ENCODE measurements around the gene COPE. TPM values are rescaled to one million over a fixed set of nuclear protein-coding genes. Genes with fewer than 3 reads are reported as not detected.
"Not testable (repeated sequence)": the region's sequence is repeated elsewhere in the genome, so short reads cannot be mapped to it uniquely, and the experiment has no call there.

COPE gene
- total RNA-seq (2014; rRNA removed; shearing (Covaris generic)) = 386 and 421 TPM in 2 replicates

DNA sequence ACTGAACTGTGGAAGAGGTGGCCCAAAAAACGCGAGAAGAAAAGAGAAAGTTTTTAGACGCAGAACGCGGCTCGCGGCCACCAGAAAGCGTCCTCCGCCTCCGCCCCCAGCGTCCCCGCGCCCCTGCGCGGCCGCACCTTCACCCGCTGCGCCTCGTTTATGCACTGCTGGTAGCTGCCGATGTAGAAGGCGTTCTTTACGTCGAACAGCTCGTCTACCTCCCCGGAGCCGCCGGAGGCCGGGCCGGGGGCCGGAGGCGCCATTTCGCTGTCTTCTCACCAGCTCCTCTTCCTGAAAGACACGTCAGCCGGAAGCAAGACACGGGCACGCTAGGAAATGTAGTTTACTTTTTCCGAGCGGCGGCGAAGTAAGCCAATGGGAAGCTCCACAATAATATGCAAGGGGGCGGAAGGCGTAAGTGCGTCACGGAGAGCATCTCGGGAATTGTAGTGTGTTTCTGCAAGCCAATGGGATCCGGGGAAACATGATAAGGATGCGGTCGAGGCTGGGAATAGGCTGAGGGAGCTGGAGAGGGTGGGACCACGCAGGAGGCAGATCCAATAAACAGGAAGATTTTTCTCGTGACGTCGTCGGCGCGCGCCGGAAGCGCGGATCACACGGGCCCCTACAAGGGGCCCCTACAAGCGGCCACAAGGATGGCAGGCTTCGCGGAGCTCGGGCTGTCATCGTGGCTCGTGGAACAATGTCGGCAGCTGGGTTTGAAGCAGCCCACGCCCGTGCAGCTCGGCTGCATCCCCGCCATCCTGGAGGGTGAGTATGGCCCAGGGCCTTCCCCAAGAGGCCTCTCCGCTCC, at the start of gene COPE, which contains the start of gene DDX49:
COPE (minus strand) TSS at position 302 of the 814 bp plus-strand sequence; CDS start at position 263, 39 bp downstream.
DDX49 (plus strand) TSS at position 630 of the 814 bp plus-strand sequence; CDS start at position 657, 27 bp downstream.
- DNase-seq (ENCODE audit: low spot score) = peak; percentile 100

GRCh38 chr19:18967358-18968146, 48.4 kb upstream of the COPE start:
- DNase-seq (ENCODE audit: low spot score) = peak; percentile 68

GRCh38 chr19:18966307-18966706, 47.1 kb upstream of the COPE start:
- no peak for DNase-seq (ENCODE audit: low spot score)

DNA sequence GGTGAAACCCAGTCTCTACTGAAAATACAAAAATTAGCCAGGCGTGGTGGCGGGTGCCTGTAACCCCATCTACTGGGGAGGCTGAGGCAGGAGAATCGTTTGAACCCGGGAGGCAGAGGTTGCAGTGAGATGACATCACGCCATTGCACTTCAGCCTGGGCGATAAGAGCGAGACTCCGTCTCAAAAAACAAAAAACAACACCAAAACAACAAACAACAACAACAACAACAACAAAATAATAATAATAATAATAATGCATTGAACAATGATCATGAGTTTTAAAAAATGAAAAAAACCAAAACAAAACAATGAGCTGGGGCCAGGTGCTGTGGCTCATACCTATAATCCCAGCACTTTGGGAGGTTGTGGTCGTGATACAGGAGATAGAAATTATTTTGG, 44.9 kb upstream of the COPE start:
- no peak for DNase-seq (ENCODE audit: low spot score)

DNA sequence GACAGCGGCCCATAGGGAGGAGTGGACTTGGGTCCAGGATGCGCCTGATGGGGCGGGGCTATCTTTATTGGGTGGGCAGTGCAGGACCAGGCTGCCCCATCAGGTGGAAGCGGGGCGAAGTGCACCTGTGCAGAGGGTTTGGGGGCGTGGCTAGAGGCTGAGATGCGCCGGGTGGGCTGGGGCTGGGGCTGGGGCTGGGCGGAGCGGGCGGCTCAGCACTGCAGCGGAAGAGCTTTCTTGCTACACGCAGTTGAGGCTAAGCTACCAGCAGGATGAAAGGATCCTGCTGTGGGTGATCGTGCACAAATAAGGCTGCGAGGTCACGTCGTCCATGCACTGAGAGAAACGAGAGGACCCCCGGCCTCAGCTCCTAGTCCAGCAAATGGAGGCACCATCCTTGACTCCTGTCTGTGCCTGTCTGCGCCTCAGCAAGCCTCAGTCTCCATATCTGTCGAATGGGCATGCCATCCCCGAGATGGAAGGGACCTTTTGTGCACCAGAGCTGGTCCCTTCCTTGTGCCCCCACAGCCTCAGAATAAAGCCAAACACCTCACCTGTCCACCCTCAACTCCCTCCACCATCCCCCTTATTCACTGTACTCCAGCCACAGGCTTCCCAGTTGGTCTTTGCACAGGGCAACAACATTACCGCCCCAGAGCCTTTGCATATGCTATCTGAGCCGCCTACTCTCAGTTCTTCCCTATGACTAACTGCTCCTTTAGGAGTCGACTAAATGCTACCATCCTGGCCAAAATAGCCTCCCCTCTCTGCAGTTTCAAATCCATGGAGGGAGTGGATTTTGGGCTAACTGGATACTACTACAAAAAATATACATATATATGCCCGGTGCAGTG, 42.8 kb upstream of the COPE start:
- no peak for DNase-seq (ENCODE audit: low spot score)

GRCh38 chr19:18960370-18960769, 41.2 kb upstream of the COPE start:
- no peak for DNase-seq (ENCODE audit: low spot score)

GRCh38 chr19:18955042-18955441, 35.9 kb upstream of the COPE start:
- no peak for DNase-seq (ENCODE audit: low spot score)

DNA sequence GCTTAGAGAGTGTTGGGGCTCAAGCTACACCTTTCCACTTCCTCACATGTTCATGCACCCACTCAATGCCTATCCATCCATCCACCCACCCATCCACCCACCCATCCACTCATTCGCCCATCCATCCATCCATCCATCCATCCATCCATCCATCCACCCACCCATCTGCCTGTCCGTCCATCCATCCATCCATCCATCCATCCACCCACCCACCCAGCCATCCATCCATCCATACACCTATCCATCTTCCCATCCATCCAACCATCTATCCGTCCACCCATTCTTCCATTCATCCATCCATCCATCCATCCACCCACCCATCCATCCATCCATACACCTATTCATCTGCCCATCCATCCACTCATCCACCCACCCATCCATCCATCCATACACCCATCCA, 34.9 kb upstream of the COPE start:
- no peak for DNase-seq (ENCODE audit: low spot score)

DNA sequence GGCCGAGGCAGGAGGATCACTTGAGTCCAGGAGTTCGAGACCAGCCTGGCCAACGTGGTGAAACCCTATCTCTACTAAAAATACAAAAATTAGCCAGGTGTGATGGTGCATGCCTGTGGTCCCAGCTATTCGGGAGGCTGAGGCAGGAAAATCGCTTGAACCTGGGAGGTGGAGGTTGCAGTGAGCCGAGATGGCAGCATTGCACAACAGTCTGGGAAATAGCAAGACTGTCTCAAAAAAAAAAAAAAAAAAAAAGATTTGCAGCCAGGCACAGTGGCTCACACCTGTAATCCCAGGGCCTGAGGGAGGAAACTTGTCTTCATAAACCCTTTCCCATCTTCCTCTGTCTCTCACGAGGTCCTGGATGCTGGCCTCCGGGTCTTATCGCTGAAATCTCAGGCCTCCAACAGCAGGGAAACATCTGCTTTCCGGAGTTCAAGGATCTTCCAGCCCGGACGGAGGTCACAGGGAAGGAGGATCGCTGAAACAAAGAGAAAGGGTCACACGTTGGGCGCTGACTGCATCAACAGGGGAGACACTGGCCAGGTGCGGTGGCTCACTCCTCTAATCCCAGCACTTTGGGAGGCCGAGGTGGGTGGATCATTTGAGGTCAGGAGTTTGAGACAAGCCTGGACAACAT, 33.3 kb upstream of the COPE start:
- DNase-seq (ENCODE audit: low spot score) = not testable (repeated sequence)

DNA sequence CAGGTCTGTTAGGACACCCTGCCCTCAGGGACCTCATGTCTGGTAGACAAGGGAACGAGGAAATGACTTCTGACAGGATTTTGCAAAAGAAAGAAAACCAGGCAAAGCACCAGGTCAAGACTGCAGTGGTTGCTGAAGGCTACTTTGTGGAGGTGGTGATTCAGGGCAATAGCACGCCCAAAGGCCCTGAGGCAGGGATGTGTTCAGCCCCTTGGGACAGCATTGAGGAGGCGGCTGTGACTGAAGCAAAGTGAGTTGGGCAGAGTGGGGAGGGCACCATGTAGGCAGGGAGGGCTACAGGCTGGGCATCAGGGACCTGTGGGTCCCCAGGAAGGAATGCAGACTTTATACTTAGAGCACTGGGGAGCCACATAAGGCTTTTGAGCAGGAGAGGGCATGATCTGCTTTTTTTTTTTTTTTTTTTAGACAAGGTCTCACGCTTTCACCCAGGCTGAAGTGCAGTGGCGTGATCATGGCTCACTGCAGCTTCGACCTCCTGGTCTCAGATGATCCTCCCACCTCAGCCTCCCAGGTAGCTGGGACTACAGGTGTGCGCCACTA, 32.6 kb upstream of the COPE start:
- DNase-seq (ENCODE audit: low spot score) = no peak

GRCh38 chr19:18949858-18950257, 30.7 kb upstream of the COPE start:
- DNase-seq (ENCODE audit: low spot score) = no peak

DNA sequence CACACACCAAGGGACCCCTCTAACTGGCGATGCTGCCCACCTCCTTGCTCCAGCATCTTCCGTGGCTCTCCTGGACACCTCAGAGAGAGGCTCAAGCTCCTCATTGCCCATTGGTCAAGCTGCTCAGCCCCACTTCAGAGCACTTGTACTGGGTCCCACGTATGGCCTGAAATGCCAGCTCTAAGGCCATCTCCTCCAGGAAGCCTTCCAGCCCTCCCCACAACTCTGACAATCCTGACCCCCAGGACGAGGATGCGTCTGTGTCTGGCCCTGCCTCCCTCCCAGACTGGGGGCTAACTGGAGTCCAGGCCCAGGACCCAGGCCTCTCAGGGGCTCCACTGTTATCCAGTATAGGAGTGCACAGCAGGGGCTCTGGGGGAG, 29.8 kb upstream of the COPE start:
- DNase-seq (ENCODE audit: low spot score) = no peak

GRCh38 chr19:18948075-18948975, 29.1 kb upstream of the COPE start:
- no peak for DNase-seq (ENCODE audit: low spot score)

GRCh38 chr19:18946918-18947317, 27.7 kb upstream of the COPE start:
- no peak for DNase-seq (ENCODE audit: low spot score)

GRCh38 chr19:18946335-18946734, 27.1 kb upstream of the COPE start:
- DNase-seq (ENCODE audit: low spot score) = no peak

DNA sequence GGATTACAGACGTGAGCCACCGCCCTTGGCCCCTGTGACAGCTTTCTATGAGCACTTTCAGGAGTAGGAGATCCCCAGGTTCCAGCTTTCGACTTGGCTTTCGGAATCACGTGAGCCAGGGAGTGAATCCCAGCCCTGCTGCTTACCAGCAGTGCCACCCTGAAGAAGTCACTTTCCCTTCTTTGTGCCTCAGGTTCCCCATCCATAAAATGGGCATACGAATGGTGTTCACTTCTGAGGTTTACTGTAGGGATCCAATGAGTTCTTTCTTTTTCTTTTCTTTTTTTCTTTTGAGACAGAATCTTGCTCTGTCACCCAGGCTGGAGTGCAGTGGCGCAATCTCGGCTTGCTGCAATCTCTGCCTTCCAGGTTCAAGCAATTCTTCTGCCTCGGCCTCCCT, 26.1 kb upstream of the COPE start:
- no peak for DNase-seq (ENCODE audit: low spot score)

DNA sequence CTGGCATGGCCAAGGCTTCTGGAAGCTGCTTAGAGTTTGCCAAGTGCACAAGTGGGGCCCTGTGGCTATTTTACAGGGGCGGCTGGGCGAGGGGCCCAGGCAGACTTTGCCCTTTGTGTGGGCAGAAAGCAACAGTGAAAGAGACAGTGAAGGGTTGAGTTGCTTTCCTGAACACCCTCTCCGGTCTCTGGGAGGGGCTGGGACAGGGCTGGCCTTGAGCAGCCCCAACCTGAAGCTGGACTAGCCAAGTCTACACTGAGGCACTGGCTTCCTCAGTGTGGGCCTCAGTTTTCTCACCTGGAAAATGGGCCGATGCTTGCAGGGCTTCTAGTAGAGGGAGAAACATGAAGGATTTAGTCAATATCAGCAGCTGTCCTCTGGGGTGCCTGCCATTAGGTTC, 24.3 kb upstream of the COPE start:
- no peak for DNase-seq (ENCODE audit: low spot score)

DNA sequence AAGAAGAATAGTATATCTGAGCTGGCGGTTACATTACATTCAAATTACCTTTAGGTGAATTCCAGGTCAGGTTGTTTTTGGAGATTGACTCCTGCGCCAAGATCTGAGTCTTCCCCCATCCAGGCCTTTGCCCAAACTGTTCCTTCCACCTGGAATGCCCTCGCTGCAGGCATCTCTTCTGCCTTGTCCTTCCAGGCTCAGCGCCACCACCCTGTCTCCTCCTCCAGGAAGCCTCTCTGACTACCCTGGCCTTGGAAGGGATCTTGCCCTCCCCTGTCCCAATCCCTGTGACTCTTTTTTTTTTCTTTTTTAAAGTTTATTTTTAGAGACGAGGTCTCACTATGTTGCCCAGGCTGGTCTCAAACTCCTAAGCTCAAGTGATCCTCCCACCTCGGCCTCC, 23.5 kb upstream of the COPE start:
- no peak for DNase-seq (ENCODE audit: low spot score)

GRCh38 chr19:18941628-18942354, 22.6 kb upstream of the COPE start:
- no peak for DNase-seq (ENCODE audit: low spot score)
